Left renal cortex interstitium (tissue), 4 donors: ENCODE data around the gene TRPV4. TPM values are rescaled to one million over a fixed set of nuclear protein-coding genes. Genes with fewer than 3 reads are reported as not detected.
"Not testable (repeated sequence)": the region's sequence is repeated elsewhere in the genome, so short reads cannot be mapped to it uniquely, and the experiment has no call there.

Experiments
- DNase-seq, 4 donors: peaks; one replicate each; pipeline ENCODE4 v3.0.0-alpha.2; 2013; ENCODE audit warnings: low read depth in 4 of 4, low spot score in 2 of 4, missing footprints in 1 of 4
- polyA plus RNA-seq, 4 donors: library from polyadenylated mRNA; unstranded; fragments of 120-200 nt; gene quantifications; one replicate each; pipeline ENCODE4 v1.2.1, GENCODE V29; 2013; ENCODE audit not compliant: insufficient read length in 4 of 4

Gene TRPV4
- polyA plus RNA-seq: 10 to 100 TPM; 12.5 to 20.8 (median 14.4) TPM

GRCh38 chr12:109833307-109834189, at the start of gene TRPV4:
Gene TRPV4 (minus strand): TSS chr12:109833398. CDS start chr12:109814796, 18,602 bp downstream.
- peak in 1 of 4 donors; percentile 34 for DNase-seq

GRCh38 chr12:109881752-109882151, 48.6 kb upstream of the TRPV4 start:
- no peak for DNase-seq

- DNase-seq: no peak
Observed at GRCh38 chr12:109880938-109881337, 47.7 kb upstream of the TRPV4 start.

- peak in 2 of 4 donors; percentile 68 to 81 for DNase-seq
Observed at GRCh38 chr12:109880043-109880931, 47.1 kb upstream of the TRPV4 start, which contains the start of gene GLTP. Gene GLTP (minus strand): TSS chr12:109880541. CDS start chr12:109880374, 167 bp downstream.

- no peak for DNase-seq
Observed at GRCh38 chr12:109879351-109880042, 46.3 kb upstream of the TRPV4 start.

- no peak for DNase-seq
Observed at GRCh38 chr12:109878749-109879148, 45.6 kb upstream of the TRPV4 start.

- no peak for DNase-seq
Observed at GRCh38 chr12:109878247-109878625, 45.0 kb upstream of the TRPV4 start.

- DNase-seq: no peak
Observed at GRCh38 chr12:109877504-109878246, 44.5 kb upstream of the TRPV4 start.

GRCh38 chr12:109876406-109876805, 43.2 kb upstream of the TRPV4 start:
- no peak for DNase-seq

- no peak for DNase-seq
Observed at GRCh38 chr12:109875572-109876131, 42.5 kb upstream of the TRPV4 start.

- no peak for DNase-seq
Observed at GRCh38 chr12:109873653-109874052, 40.5 kb upstream of the TRPV4 start.

GRCh38 chr12:109871668-109872314, 38.6 kb upstream of the TRPV4 start:
- DNase-seq: no peak

- no peak for DNase-seq
Observed at GRCh38 chr12:109870648-109871047, 37.5 kb upstream of the TRPV4 start.

- no peak for DNase-seq
Observed at GRCh38 chr12:109868182-109869051, 35.2 kb upstream of the TRPV4 start.

GRCh38 chr12:109864916-109865315, 31.7 kb upstream of the TRPV4 start:
- DNase-seq: no peak

- DNase-seq: no peak
Observed at GRCh38 chr12:109863847-109864712, 30.9 kb upstream of the TRPV4 start.

- not testable (repeated sequence) for DNase-seq
Observed at GRCh38 chr12:109862491-109862890, 29.3 kb upstream of the TRPV4 start.
